Aorta (tissue), 5 donors: Measurements from ENCODE around the gene STX8. TPM values are rescaled to one million over a fixed set of nuclear protein-coding genes. Genes with fewer than 3 reads are reported as not detected.
"Not testable (repeated sequence)": the region's sequence is repeated elsewhere in the genome, so short reads cannot be mapped to it uniquely, and the experiment has no call there.

ENCODE experiments used
- ATAC-seq: fragments of 200-7000 bp; cut with Tn5 transposase; one replicate; pipeline ENCODE4 v1.9.1; 2022; ENCODE audit warnings: moderate library complexity; ENCODE audit not compliant: low FRiP score
- DNase-seq, 2 donors: peaks; one replicate each; pipeline ENCODE4 v3.0.0-alpha.2; 2020
- H3K27ac ChIP-seq, 2 donors: one replicate each; pipeline ENCODE4 v1.5.1; 2013; ENCODE audit warnings: low read length in 2 of 2, mild to moderate bottlenecking in 2 of 2, moderate library complexity in 2 of 2, control low read depth in 1 of 2, inconsistent platforms in 1 of 2, low read depth in 1 of 2
- H3K27me3 ChIP-seq, 2 donors: one replicate each; pipeline ENCODE4 v1.6.1; 2013; ENCODE audit warnings: control low read depth in 1 of 2, low read length in 1 of 2, mild to moderate bottlenecking in 1 of 2, moderate library complexity in 1 of 2; ENCODE audit not compliant: insufficient read depth in 2 of 2, control insufficient read depth in 1 of 2
- H3K36me3 ChIP-seq, 2 donors: one replicate each; pipeline ENCODE4 v1.6.1; 2013; ENCODE audit warnings: control low read depth in 1 of 2, low read length in 1 of 2, mild to moderate bottlenecking in 1 of 2; ENCODE audit not compliant: insufficient read depth in 2 of 2, control insufficient read depth in 1 of 2
- H3K4me1 ChIP-seq, 2 donors: one replicate each; pipeline ENCODE4 v1.6.1; 2013; ENCODE audit warnings: low read length in 2 of 2, control low read depth in 1 of 2, mild to moderate bottlenecking in 1 of 2, moderate library complexity in 1 of 2; ENCODE audit not compliant: insufficient read depth in 2 of 2, control insufficient read depth in 1 of 2
- H3K4me3 ChIP-seq, 2 donors: one replicate each; pipeline ENCODE4 v1.5.1; 2013; ENCODE audit warnings: low read length in 2 of 2, control low read depth in 1 of 2, mild to moderate bottlenecking in 1 of 2
- H3K9me3 ChIP-seq: one replicate; pipeline ENCODE4 v1.6.1; 2013; ENCODE audit warnings: mild to moderate bottlenecking, low read length; ENCODE audit not compliant: control insufficient read depth
- WGBS, 2 donors: extraction: QIAGEN DNeasy Blood & Tissue Kit; methylation state at CpG; one replicate each; pipeline ENCODE4 v1.1.7; 2013; 5-methylcytosine and 5-hydroxymethylcytosine counted together
- intact Hi-C, 2 donors: fragments of 100-400 bp; cut with DNase I; formaldehyde crosslinking; loops; one replicate each; pipeline versions ENCODE4 v1.14.2 to v1.15.0; 2022
- polyA plus RNA-seq, 2 donors: library from polyadenylated mRNA; stranded (reverse); fragments of 200-250 nt; gene quantifications; one replicate each; pipeline ENCODE4 v1.2.3, GENCODE V29; 2013
- total RNA-seq, 2 donors: library from RNA; stranded (reverse); fragmentation: NEBNext Ultra II Directional; extraction: Animal tissue kit (Norgen Biotek cat#: 25700); gene quantifications; one replicate each; pipeline ENCODE4 v1.2.1, GENCODE V29; 2021
- donor health status: healthy with polysubstance abuse.
- donor health status: Bipolar disorder and iron deficiency.
- donor health status: DM: no; HTN: no; CAD: no.
- donor health status: DM: no; HTN: no; CAD: no.
- donor health status: DM: yes; HTN: yes; CAD: no.

The STX8 gene
- total and polyA plus RNA-seq, 4 donors, result 57.4 to 108 (median 68.5) TPM

DNA sequence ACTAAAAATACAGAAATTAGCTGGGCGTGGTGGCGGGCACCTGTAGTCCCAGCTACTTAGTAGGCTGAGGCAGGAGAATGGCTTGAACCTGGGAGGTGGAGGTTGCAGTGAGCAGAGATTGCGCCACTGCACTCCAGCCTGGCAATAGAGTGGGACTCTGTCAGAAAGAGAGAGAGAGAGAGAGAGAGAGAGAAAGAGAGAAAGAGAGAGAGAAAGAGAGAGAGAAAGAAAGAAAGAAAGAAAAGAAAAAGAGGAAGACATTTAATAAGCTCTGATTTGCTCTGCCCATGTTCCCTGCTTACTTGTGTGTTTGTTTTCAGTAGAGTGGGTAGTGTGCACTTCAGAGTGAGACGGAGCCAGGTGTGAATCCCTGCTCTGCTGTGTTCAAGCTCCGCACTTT is 22.0 kb upstream of the STX8 start:
- 87 to 90% methylated on average over 5 of the region's 5 CpGs for WGBS, 2 donors
- intact Hi-C loops, H3K4me1 ChIP-seq, ATAC-seq, DNase-seq, H3K36me3 ChIP-seq, H3K27ac ChIP-seq, H3K27me3 ChIP-seq, H3K9me3 ChIP-seq, H3K4me3 ChIP-seq: not testable (repeated sequence)

DNA sequence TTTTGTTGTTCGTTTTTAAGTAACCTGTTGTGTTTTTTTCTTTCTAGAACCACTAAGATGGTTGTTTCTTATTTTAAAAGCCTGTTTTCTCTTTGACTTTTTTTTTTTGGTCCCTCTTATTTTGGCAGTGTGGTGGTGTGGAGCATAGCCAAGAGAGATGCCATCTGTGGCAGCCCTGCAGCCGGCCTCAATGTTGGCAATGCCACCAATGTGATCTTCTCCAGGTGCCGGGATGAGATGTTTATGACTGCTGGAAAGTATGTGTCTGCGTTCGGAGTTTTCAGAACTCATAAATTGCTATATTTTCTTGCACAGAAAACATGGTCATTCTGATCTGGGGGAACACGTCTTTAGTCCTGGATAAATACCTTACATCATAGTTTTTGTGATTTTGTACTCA is 18.4 kb upstream of the STX8 start:
- WGBS, 2 donors, result 41% methylated on average over 6 of the region's 6 CpGs
- Histone ChIP-seq H3K4me3 (no peak overlapping the region), H3K36me3 (no peaks in the 10 kb centered on the region), H3K4me1 (no peaks in the 10 kb centered on the region), H3K9me3 (no peaks in the 10 kb centered on the region), H3K27me3 (no peaks in the 10 kb centered on the region), H3K27ac (no peak overlapping the region)
- intact Hi-C loops, result no loop called here
- ATAC-seq (no peak), DNase-seq (no peak)

DNA sequence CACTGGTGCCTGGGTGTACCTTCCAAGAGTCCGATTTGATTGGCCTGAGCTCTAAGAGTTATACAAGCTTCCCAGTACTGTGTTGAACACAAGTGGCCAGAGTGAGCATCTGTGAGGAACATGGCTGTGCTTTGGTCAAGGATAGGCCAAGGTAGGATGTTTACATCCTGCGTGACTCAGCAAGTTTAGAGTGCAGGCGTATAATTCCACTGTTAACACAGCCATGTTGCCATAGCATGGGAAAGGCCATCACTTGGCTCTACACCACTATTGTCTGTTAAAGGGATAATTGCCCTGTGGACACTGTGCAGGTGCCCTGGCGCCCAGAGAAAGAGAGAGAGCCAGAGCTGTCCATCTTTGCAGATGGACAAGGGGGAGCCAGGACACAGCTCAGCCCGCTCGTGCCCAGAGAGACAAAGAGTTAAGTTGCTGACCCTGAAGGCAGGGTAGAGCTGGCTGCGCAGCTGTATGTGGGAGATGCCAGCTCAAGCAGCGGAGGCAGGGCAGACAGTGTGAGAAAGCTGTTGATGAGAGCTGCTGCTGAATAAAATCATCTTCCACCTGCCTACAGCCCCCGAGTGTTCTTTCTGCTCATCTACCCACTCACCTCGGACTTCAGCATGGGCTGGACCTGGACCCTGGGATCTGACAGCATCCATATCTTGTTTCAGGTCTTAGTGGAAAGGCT is 12.5 kb upstream of the STX8 start:
- H3K27ac ChIP-seq, result no peak overlapping the region
- DNase-seq, result no peak
- H3K27me3 ChIP-seq, result no peaks in the 10 kb centered on the region
- no peak for ATAC-seq
- 87 to 90% methylated on average over 10 of the region's 10 CpGs for WGBS, 2 donors
- H3K36me3 ChIP-seq, result no peaks in the 10 kb centered on the region
- intact Hi-C loops, result no loop called here
- no peak overlapping the region for H3K4me3 ChIP-seq
- H3K4me1 ChIP-seq, result no peaks in the 10 kb centered on the region
- no peaks in the 10 kb centered on the region for H3K9me3 ChIP-seq

DNA sequence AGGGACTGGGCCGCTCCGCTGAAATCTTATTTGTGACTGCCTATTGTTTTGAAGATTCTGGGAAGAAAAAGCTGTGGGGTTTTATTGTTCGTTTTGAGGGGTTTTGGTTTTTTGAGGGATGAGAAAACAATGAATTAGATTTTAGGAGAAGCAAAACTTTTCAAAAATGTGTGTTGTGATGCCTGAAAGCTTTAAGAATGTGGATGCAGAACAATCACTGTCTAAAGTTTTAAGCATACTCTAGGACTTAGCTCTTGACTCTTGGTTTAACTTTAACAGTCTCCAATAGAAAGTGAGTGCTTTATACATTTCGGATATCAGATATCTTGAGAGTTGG is 1.7 kb upstream of the STX8 start:
- Histone ChIP-seq H3K4me3 (no peak overlapping the region), H3K36me3 (no peaks in the 10 kb centered on the region), H3K27ac (no peak overlapping the region), H3K4me1 (no peaks in the 10 kb centered on the region), H3K9me3 (no peaks in the 10 kb centered on the region), H3K27me3 (no peaks in the 10 kb centered on the region)
- no peak for ATAC-seq
- no peak for DNase-seq
- WGBS, 2 donors, result 8 to 9% methylated on average over 4 of the region's 4 CpGs
- intact Hi-C loops, result no loop called here

DNA sequence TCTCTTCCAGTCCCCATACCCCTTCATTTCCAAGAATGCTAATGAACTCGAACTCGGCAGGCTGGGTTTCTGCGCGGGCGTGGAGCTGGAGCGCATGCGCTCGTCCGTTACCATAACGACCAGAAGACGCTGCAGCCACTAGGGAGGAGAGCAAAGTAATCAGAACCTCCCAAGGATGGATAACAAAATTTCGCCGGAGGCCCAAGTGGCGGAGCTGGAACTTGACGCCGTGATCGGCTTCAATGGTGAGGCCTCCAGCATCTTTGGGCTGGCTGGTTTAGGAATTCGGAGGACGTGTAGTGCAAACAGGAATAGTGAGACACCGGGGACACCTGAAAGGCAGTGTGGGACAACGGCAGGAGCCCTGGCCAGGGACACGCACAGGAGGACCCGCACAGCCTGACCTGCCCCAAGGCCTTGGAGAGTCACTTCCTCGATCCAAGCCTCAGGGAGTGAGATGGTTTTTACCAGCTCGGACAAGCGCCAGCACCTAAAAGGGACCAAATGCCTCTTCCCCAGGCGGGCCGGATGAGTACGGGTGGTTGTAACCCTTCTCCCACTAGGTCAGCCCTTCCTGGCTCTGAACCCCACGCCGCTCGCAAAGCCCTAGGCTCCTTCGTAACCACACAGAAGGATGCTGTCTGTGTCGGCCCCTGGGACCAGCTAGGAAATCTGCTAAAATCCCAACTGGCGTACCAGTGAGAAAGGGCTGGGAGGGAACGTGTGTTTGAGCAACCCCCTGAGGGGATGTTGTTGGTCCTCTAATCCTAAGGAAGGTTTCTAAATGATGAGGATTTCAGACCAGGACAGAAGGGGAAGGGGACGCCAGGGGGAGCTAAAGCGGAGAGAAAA is 1.1 kb upstream of the STX8 start, which contains the start of gene CFAP52:
CFAP52 (plus strand) TSS at position 122 of the 852 bp plus-strand sequence; CDS start at position 176, 54 bp downstream.
- 1% methylated on average over 38 of the region's 38 CpGs for WGBS, 2 donors
- Histone ChIP-seq H3K27me3 (no peaks in the 10 kb centered on the region), H3K4me1 (no peaks in the 10 kb centered on the region), H3K9me3 (no peaks in the 10 kb centered on the region), H3K36me3 (no peaks in the 10 kb centered on the region), H3K27ac (no peak within 1 kb of the TSS), H3K4me3 (peak within 1 kb of the TSS; percentile 65 to 83)
- DNase-seq, result peak; percentile 85 to 93
- peak; percentile 94 for ATAC-seq
- intact Hi-C loops, result no loop called here

DNA sequence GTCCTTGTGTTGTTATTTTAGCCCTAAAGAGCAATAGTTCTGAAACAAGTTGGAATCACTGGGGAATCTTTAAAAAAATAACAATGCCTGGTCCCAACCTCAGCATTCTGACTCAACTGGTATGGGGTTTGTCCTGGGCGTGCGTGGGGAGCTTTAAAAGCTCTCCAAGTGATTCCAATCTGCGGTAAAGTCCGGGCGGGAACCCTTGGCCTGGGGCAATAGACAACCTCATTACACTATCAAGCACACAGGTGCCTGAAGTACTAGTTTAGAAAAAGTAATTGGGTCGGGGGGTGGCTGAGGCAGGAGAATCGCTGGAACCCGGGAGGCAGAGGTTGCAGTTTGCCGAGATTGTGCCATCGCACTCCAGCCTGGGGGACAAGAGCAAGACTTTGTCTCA is 4.4 kb downstream of the STX8 start:
- Histone ChIP-seq H3K9me3 (no peaks in the 10 kb centered on the region), H3K4me1 (no peaks in the 10 kb centered on the region), H3K27ac (no peak overlapping the region), H3K27me3 (no peaks in the 10 kb centered on the region), H3K36me3 (peaks cover 0 to 3% of the 10 kb centered on the region in 2 donors), H3K4me3 (no peak overlapping the region)
- intact Hi-C loops, result no loop called here
- no peak for DNase-seq
- 85 to 89% methylated on average over 10 of the region's 10 CpGs for WGBS, 2 donors
- ATAC-seq, result no peak

DNA sequence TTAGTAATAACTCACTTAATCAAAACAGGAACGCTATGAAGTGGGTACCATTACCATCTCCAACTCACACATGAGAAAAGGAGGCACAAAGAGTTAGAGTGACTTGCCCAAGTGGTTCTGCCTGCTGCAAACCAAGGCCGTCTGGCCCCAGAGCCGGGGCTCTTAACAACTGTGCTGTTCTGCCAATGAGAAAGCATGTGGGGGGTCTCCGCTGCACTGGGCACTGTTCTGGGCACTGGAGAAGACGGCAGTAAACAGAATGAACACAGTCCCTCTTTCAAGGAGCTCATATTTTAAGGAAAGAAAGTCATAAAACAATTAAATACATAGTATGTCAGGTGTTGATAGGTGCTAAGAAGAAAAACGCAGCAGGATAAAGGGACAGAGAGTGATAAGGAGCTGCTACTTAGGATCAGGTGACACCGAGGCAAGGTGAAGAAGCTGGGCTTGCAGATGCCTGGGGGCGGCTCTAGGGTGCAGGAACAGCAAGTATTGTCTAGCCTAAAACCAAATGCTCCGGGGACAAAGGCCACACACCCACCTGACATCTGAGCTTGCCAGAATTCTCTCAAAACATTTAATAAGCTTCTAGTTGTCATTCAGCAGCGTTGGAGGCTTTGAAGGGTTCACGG is 6.5 kb downstream of the STX8 start:
- H3K27ac ChIP-seq, result no peak overlapping the region
- no peak for ATAC-seq
- no peaks in the 10 kb centered on the region for H3K4me1 ChIP-seq
- peaks cover 0 to 3% of the 10 kb centered on the region in 2 donors for H3K36me3 ChIP-seq
- H3K27me3 ChIP-seq, result no peaks in the 10 kb centered on the region
- no peaks in the 10 kb centered on the region for H3K9me3 ChIP-seq
- 84 to 89% methylated on average over 11 of the region's 11 CpGs for WGBS, 2 donors
- no peak for DNase-seq
- no peak overlapping the region for H3K4me3 ChIP-seq
- intact Hi-C loops, result no loop called here

DNA sequence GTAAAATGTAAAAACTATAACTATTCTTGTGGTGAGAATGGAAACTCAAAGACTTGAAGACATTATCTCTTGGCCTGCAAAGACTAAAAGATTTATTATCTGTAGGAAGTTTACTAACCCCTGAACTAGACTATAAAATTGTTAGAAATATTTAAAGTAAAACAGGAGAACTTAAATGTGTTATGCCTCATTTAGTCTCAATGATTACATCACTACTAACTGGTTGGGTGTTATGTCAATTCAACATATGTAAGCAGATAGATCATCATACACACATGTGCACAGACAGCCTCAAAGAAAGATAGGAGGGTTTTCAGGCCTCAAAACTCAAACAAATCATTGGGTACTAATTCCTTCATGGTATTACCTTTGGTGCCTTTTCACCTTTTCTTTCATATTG is 7.6 kb downstream of the STX8 start:
- ATAC-seq, result no peak
- peaks cover 0 to 3% of the 10 kb centered on the region in 2 donors for H3K36me3 ChIP-seq
- DNase-seq, result no peak
- H3K9me3 ChIP-seq, result no peaks in the 10 kb centered on the region
- H3K27ac ChIP-seq, result no peak overlapping the region
- no peaks in the 10 kb centered on the region for H3K4me1 ChIP-seq
- no peaks in the 10 kb centered on the region for H3K27me3 ChIP-seq
- intact Hi-C loops, result no loop called here
- no peak overlapping the region for H3K4me3 ChIP-seq
